Retinal pigment epithelial cell (primary cell): Measurements from ENCODE around the gene LVRN.

Experiments used
- DNase-seq: peaks from one replicate; pipeline ENCODE4 v3.0.0-alpha.2; 2010; ENCODE audit warnings: low read depth
- H3K4me3 ChIP-seq: 2 replicates; pipeline ENCODE4 v1.5.1; 2011; ENCODE audit warnings: mild to moderate bottlenecking, low read length, control low read depth, moderate library complexity
- CTCF ChIP-seq: conservative IDR thresholded peaks from 2 replicates; pipeline ENCODE4 v1.5.1; 2011; ENCODE audit warnings: low read depth, low read length, control low read depth, inconsistent platforms

Gene LVRN

GRCh38 chr5:115934388-115934974 is 27.8 kb upstream of the LVRN start:
- DNase-seq: no peak
- no peak overlapping the region for H3K4me3 ChIP-seq
- no peak for TF ChIP-seq CTCF

- TF ChIP-seq CTCF: no peak
These were observed 26.2 kb upstream of the LVRN start for GRCh38 chr5:115936031-115936430.

GRCh38 chr5:115939059-115939458 is 23.2 kb upstream of the LVRN start:
- no peak for DNase-seq
- no peak for TF ChIP-seq CTCF
- H3K4me3 ChIP-seq: no peak overlapping the region

More at GRCh38 chr5:115936031-115936430, 26.2 kb upstream of the LVRN start:
- H3K4me3 ChIP-seq: no peak overlapping the region
- no peak for DNase-seq

GRCh38 chr5:115940080-115940810 is 22.0 kb upstream of the LVRN start:
- DNase-seq: no peak
- H3K4me3 ChIP-seq: no peak overlapping the region
- TF ChIP-seq CTCF: no peak

GRCh38 chr5:115941051-115941675 is 21.1 kb upstream of the LVRN start:
- DNase-seq: no peak

GRCh38 chr5:115944501-115944900 is 17.8 kb upstream of the LVRN start:
- H3K4me3 ChIP-seq: no peak overlapping the region
- no peak for TF ChIP-seq CTCF
- DNase-seq: no peak

More at GRCh38 chr5:115941051-115941675, 21.1 kb upstream of the LVRN start:
- no peak for TF ChIP-seq CTCF
- H3K4me3 ChIP-seq: no peak overlapping the region
